ENCODE measurements around the gene AIFM3.

Gene AIFM3

DNA sequence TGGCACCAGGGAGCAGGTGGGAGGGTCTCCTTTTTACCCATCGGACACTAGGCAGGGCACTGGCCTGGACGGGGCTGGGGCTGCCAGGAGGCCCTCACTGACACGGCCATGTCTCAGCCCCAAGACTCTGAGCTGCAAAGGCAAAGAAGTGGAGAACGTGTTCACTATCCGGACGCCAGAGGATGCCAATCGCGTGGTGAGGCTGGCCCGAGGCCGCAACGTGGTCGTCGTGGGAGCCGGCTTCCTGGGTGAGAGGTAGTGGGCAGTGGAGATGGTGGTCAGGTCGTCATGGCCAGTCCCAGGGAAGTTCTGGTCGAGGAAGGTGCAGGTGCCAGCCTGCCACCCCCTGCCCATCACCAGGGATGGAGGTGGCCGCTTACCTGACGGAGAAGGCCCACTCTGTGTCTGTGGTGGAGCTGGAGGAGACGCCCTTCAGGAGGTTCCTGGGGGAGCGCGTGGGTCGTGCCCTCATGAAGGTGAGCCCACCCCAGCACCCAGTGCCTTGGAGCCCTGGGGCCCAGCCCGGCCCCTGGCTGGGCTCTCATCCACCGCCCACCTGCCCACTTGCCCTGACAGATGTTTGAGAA lies 9.3 kb downstream of the AIFM3 start:
- no peak for DNase-seq

DNA sequence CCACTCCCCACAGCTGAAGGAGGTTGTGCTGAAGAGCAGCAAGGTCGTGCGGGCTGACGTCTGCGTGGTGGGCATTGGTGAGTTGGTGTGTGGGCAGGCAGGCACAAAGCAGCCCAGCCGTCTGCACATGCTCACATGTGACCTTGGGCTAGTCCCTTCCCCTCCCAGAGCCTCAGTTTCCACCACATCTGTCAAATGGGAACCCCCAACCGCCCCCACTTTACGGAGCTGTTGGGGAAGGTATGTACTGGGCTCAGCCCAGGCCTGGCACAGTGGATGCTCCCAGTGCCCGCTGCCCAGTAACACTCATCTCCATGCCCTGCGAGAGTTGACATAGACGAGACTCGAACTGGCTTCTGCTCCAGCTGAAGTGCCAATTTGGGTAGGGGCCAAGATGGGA lies 10.0 kb downstream of the AIFM3 start:
- no peak for DNase-seq

DNA sequence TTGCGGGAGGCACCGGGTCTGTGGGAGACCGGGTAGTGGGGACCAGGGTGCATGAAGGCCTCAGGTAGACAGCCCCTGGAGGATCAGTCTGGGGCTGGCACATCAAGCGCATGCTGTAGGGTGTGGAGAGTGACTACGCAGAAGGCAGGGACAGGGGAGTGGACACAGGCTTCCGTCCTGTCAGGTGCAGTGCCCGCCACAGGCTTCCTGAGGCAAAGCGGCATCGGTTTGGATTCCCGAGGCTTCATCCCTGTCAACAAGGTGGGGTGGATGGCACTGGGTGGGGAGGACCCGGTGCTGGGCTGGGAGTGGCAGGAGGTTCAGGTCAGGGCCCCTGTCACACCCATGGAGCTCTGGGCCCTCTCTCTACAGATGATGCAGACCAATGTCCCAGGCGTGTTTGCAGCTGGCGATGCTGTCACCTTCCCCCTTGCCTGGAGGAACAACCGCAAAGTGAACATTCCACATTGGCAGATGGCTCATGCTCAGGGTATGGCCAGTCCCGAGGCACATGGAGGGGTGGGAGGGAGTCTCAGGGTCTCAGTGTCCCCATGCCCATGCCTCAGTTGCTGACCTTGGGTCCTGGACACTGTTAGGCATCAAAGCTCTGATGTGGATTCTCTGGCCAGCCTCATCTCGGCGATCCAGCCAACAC lies 10.6 kb downstream of the AIFM3 start:
- no peak for DNase-seq

DNA sequence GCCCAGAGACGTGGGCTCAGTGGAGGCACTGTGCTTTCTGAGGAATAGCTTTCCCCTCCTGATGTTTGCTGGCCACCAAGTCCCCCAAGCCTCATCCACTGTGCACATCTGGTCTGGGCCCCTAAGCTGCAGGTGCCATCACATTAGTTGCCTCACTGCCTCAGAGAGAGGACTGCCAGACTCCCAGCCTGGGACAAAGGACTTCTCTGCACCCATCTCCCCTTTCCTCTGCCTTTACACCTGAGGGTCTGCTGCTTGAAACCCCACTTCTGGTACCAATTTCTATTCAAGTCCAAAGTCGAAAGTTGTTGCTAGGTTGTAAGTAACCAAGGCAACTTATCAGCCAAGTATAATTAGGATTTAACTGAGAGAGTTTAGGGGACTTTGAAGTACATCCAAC lies 11.4 kb downstream of the AIFM3 start:
- no peak for DNase-seq

DNA sequence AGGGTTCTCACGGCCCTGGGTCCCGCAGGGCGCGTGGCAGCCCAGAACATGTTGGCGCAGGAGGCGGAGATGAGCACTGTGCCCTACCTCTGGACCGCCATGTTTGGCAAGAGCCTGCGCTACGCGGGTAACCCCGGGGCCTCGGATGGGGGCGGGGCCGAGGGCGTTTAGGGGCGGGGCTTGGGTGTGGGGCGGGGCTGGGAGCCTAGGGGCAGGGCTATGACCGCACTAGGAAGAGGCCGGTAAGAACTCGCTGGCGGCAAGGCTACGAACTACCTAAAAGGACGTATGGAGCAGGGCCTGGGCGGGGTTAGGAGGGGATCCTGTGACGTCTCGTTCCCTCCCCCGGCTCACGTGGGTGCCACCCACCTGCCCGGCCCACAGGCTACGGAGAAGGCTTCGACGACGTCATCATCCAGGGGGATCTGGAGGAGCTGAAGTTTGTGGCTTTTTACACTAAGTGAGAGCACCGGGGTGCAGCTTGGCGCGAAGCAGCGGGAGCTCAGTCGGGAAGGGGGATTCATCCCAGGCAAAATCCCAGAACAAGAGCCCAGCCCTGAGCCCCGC lies 12.3 kb downstream of the AIFM3 start:
- peak; percentile 73 to 80 for DNase-seq

DNA sequence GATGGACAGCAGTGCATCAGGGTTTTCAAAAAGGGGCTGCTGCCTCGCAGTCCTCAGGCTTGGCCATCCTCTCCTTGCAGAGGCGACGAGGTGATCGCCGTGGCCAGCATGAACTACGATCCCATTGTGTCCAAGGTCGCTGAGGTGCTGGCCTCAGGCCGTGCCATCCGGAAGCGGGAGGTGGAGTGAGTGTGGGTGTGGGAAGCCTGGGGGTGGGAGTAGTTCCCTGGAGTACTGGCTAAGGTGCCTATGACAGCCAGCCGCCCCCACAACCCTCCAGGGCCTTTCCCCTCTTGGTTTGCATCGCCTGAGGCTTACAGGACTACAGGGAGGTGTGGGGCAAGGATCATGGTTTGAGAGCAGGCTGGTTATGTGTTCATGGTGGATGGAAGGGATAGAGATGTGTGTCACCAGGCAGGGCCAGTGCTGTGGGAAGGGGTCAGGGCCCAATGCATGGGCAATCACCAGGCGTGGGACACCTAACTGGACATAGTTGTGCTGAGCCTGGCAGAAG lies 12.9 kb downstream of the AIFM3 start:
- DNase-seq: peak in 1 of 2 donors; percentile 77

DNA sequence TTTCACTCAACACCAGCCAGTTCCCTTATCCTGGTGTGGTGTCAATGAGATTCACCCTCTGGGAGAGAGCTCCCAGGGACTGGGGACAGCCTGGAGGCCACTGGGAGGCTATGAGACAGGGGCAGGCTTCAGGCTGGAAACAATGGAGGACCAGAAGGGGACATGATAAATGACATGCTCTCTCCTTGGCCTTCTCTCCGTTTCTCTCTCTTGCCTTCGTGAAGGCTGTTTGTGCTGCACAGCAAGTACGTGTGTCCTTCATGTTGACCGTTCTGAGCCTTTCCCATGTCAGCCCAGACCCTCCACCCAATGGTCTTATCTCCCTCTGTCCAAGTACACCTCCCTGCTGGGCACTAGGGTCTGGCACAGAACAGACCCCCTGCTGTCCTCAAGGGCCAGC lies 13.5 kb downstream of the AIFM3 start:
- DNase-seq: no peak

DNA sequence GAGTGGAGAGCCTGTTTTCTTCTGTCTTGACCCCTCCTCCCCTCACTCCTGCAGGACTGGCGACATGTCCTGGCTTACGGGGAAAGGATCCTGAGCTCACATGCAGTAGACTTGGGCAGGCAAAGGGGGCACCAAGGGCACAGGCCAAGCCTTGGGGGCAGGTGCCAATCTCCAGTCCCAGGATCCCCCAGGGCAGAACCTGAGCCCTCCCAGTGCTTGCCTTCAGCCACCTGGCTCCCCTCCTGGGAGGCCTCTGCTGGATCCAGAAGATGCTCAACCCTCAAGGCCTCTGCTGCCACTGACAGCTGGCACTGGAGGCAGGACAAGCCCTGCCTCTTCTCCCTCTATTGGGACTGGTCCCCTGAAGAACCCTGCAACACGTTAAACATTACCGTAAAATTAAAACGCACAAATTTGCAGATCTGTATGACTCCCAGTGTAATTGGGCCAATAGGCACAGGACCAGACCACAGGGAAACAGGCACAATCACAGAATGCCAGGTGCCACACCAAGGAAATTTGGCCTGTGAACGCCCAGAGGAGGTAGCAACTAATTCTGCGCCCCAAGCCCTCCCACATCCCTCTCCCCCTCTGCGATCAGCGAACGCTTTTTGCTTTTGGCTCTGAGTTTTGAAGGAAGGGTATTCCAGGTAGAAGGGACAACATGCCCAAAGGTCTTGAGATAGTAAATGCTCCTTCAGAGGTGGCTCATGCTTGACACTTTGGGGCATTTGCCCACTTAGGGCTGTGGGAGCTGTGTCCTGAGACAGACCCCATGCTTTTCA lies 14.1 kb downstream of the AIFM3 start:
- no peak for DNase-seq

DNA sequence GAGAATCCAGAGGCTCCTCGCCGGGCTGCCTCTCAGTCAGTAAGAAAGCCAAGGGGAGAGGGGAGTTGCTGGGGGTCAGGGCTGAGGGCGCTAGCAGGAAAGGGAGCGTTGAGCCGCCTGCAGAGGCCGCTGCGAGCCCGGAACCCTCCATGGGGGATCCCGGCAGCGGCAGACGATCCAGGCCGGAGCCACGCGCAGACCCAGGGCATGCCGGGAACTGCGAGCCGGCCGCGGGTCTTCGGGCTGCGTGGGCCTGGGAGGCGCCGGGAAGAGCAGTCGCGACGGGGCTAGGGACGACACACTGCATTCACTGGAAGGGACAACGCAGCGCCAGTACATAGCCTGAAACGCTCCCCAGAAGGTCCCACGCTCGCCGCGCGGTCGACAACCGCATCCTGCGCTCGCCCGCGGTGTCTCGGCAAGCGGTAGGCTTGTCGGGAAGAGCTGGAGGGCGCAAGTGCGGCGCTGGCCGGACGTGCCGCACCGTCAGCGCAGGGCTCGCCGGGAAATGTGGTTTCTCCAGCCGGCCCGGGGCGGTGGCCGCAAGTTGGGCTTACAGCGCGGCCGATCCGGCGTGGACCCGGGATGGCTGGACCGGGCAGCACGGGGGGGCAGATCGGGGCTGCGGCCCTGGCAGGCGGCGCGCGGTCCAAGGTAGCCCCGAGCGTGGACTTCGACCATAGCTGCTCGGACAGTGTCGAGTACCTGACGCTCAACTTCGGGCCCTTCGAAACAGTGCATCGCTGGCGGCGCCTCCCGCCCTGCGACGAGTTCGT lies 14.9 kb downstream of the AIFM3 start, which contains the start of gene LZTR1:
Gene LZTR1 (plus strand): TSS at position 511 of the 776 bp plus-strand sequence. CDS start 75 bp downstream, at position 586.
- DNase-seq: peak; percentile 70 to 79

DNA sequence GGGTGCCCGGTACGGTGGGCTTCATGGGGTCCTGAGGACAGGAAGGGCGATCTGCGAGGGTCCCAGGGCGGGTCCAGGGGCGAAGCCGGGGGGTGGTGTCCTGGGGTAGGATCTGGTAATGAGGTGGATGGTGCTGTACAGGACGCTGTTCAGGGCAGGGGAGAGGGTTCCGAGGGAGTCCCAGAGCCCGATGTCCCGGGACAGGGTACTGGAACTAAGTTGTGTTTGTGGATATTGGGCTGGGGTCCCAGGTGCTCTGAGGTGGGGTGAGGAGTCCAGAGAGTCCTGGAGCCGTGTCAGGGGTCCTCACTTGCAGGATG lies 15.5 kb downstream of the AIFM3 start:
- no peak for DNase-seq

DNA sequence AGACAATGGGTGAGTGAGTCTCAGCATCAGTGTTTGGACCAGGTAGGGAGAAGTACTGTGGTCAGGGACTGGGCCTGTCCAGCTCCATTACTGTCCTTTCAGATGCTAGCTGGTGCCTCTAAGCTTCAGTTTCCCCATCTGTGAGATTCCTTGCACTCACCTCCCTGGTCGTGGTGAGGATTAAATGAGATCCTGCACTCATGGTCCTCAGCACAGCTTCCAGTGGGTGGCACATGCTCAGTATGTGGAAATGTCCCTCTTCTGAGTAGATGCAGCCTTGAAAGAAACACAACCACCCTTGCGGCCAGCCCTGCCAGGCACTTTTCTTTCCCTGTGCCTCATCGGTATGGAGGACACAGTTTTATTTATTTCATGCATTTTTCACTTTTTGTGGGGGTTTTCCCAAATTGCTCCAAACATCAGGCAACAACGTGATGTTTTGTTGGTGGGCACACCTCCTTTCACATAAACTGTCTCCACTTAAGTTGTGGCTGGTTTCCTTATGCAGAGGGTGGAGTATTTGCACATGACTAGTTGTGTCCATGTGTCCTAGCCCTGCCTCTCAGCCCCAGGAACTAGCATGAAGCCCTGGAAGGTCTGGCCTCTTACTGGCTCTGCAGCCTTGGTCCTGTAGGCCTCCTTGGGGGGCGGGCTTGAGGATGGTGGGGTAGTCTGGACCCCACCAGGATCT lies 16.2 kb downstream of the AIFM3 start:
- no peak for DNase-seq

DNA sequence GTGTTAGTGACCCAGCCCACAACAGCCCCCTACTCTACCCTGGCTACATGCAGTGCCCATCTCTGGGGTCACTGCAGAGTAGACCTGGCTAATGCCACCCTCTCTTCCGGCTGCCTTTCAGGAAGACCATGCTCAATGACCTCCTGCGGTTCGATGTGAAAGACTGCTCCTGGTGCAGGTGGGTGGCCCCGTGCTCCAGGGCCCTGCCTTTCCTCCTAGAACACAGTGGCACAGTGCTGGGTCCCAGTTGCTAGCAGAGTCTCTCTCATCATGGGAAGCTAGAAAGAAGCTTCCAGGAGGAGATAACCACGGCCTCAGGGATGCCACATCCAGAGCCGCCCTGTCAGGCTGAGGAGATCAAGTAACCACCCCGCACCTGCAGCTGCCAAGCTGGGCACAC lies 18.7 kb downstream of the AIFM3 start:
- no peak for DNase-seq

DNA sequence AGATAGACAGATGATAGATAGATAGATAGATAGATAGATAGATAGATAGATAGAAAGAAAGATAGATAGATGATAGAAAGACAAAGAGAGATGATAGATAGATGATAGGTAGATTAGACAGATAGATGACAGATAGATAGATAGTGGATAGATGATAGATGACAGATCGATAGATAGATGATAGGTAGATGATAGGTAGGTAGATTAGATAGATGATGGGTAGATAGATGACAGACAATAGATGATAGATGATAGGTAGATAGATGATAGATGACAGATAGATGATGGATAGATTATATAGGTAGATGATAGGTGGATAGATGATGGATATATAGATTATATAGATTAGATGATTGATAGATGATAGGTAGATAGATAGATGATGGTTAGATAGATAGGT lies 19.3 kb downstream of the AIFM3 start:
- no peak for DNase-seq

DNA sequence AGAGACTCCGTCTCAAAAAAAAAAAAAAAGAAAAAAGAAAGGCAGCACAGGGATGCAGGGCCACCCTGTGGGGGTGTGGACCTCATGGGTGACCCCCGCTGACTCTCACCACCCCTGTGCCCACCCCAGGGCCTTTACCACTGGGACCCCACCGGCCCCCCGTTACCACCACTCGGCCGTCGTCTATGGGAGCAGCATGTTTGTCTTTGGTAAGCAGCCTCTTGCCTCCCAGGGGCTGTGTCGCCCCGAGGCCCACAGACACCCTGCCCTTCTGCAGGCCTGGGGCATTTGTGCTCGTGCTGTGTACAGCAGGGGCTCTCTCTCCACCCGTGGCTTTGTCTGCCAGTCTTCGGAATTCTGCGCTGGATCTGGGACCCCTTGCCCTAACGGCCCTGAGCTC lies 20.3 kb downstream of the AIFM3 start:
- DNase-seq: no peak

DNA sequence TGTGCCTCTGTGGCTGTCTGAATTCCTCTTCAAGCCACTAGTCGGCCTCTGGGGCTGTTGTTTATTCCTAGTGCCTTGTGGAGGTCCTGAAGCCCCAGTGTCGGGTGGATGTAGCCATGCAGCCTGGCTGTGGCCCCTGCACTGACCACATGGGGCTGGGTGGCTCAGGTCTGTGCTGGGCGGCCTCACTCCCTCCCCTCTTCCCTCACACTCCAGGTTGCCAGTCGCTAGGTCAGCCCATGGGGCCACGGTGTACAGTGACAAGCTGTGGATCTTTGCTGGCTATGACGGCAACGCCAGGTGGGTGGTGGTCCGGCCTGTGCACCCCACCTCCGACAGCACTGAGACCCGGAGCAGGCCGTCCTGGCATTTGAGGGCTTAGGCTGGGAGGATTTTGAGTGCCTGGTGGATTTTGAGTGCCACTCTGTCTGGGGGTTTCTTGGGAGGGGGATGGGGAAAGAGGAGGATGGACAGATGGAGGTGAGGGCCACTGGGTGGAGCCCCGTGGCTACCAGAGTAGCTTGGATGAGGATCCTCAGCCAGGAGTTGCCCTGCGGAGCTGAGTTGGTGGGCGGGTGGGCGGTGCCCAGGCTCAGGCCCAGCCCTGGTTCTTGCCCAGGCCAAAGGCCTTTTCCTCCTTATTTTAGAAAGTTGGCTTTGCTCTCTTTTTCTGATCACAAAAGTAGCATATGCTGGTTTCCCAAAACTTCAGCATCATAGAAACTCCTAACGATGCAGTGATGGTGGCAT lies 21.7 kb downstream of the AIFM3 start:
- no peak for DNase-seq

DNA sequence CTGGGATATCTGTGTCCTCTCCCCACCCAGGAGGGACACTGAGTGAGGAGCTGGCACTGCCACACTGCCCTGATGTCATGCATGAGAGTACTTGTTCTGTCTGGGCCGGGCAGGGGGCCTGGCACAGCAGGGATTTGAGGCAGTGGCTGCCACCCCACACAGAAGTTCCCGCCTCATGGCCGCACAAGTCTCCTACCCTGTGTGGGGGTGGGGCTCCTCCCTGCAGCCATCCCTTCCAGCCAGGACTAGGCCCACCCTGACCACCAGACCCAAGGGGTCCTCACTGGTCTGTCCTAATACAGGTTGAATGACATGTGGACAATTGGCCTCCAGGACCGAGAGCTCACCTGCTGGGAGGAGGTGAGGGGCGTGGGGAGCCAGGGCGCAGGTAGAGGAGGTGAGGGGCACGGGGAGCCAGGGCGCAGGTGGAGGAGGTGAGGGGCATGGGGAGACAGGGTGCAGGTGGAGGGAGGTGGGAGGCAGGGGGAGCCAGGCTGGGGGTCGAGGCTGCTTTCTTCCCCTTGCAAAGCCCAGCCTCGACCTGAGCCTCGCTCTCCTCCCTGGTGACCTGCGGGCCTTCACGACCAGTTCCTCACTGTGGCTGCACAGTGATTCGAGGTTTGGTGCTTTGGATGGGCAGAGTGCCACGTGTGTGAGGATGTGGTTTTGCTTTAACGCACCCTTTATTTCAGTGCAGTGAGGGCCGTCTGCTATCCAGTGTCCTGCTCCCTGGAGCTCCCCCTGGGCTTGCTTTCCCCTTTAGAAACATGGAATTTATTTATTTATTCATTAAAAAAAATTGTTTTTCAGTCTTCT lies 22.5 kb downstream of the AIFM3 start:
- DNase-seq: no peak

DNA sequence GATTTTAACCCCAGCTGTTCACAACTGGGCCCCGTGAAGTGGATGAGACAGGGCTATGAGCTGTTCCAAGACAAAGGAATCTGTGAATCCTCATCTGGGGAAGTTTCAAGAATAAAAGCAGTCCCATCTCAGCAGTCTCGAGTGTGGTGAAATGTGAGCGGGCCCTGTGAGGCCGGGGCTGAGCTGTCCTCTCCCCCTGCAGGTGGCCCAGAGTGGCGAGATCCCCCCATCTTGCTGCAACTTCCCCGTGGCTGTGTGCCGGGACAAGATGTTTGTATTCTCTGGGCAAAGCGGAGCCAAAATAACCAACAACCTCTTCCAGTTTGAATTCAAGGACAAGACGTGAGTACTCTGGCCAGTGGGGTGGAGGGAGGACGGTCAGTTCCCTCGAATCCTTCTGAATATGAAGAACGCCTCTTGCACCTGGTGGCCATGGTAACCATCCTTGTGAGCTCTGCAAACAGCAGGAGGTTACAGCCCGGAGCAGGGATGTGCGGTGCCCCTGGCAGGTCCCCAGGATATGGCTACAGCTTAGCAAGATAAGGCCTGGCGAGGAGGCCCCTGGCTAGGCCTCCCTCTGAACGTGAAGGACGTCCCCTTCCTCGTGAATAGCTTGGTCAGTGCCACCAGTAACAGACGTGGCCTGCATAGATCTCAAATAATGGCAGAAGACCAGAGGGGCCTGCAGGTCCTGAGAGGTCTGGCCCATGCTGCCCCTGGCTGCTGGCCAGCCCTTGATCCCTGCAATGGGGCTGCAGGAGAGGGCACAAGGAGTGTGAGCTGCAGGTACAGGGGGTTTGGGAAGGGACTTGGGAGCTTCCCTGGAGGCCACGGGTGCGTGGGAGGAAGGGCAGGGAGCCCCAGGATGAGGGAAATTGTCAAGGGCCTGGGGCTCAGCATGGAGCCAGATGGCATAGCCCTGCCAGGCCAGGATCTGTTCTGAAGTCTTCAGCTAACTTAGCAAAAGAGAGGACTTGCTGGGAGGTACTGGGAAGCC lies 23.4 kb downstream of the AIFM3 start:
- DNase-seq: no peak

DNA sequence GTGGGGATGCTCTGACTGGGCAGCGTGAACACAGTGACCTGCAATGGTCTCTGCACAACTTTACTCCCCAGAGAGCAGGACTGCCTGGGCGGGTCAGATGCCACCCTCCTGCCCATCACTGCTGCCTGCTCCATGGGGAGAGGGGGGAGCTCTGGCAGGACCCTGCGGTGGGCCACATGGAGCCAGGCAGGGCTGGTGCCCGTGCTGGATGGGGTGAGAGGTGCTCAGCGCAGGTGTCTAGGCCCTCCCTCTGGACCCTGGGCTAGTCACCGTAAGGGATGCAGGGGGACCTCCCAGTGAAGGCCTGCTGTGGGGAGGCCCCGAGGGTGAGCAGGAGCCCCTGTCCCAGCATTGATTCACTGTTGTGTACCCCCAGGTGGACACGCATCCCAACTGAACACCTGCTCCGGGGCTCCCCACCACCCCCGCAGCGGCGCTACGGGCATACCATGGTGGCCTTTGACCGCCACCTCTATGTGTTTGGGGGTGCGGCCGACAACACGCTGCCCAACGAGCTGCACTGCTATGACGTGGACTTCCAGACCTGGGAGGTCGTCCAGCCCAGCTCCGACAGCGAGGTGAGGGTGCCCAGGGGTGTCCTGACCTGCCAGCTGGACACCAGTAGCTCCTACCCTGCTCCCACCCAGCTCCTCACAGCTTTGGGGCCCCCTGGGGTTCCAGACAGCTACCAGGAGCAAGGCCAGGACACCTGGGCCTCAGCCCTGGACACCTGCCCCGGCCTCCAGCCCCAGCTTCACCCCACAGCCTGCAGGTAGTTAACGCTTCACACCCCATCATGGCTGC lies 24.4 kb downstream of the AIFM3 start:
- DNase-seq: no peak
